Neural cell (in vitro differentiated cells): Measurements from ENCODE around the gene TMEM181.

Experiments used
- CTCF ChIP-seq: fragments of 450-650 bp; IDR thresholded peaks from 2 replicates; pipeline ENCODE4 v1.5.1; 2014; ENCODE audit warnings: antibody characterized with exemption, mild to moderate bottlenecking, moderate library complexity; ENCODE audit not compliant: poor library complexity, severe bottlenecking
- EP300 ChIP-seq: fragments of 450-650 bp; conservative IDR thresholded peaks from 2 replicates; pipeline ENCODE4 v1.6.1; 2014; ENCODE audit warnings: antibody characterized with exemption, mild to moderate bottlenecking, moderate library complexity; ENCODE audit not compliant: poor library complexity, severe bottlenecking
- EZH2 ChIP-seq: fragments of 200-600, 300-800 bp; shearing (Covaris generic), sonication (generic); IDR thresholded peaks from 2 replicates; pipeline ENCODE4 v1.6.1; 2014; ENCODE audit warnings: antibody characterized with exemption, low read length, borderline replicate concordance, mild to moderate bottlenecking; ENCODE audit not compliant: insufficient read depth, poor library complexity, severe bottlenecking
- MXI1 ChIP-seq: fragments of 450-650 bp; conservative IDR thresholded peaks from 2 replicates; pipeline ENCODE4 v1.6.1; 2014; ENCODE audit warnings: antibody characterized with exemption, mild to moderate bottlenecking; ENCODE audit not compliant: poor library complexity, severe bottlenecking
- POLR2AphosphoS5 ChIP-seq: IDR thresholded peaks from 2 replicates; pipeline ENCODE4 v1.6.1; 2012
- SMC3 ChIP-seq: fragments of 450-650 bp; conservative IDR thresholded peaks from 2 replicates; pipeline ENCODE4 v1.6.1; 2014; ENCODE audit warnings: antibody characterized with exemption, mild to moderate bottlenecking, moderate library complexity; ENCODE audit not compliant: poor library complexity
- TAF1 ChIP-seq: IDR thresholded peaks from 2 replicates; pipeline ENCODE4 v1.6.1; 2012; ENCODE audit warnings: low read depth

- TF ChIP-seq EZH2 (no peak), CTCF (no peak), EP300 (no peak), SMC3 (no peak), POLR2AphosphoS5 (no peak), TAF1 (no peak), MXI1 (no peak)
Measured at GRCh38 chr6:158571826-158572652, 12.1 kb downstream of the TMEM181 start.
